NCI-H1436 treated with DMSO at 0.1 percent for 48 hours (cell line): ENCODE data around the gene CTRL.

Source experiments
- DNase-seq: peaks from one replicate; lab custom pipeline; 2025; lab: John Stamatoyannopoulos, UW

Gene CTRL

GRCh38 chr16:67962135-67962534 is 30.5 kb upstream of the CTRL start:
- no peak for DNase-seq

GRCh38 chr16:67961551-67961957 is 29.9 kb upstream of the CTRL start:
- no peak for DNase-seq

- no peak for DNase-seq
Observed at GRCh38 chr16:67959536-67960329, 28.1 kb upstream of the CTRL start.

- no peak for DNase-seq
Observed at GRCh38 chr16:67957622-67958021, 26.0 kb upstream of the CTRL start.

GRCh38 chr16:67954421-67955196 is 22.9 kb upstream of the CTRL start:
- DNase-seq, result no peak

GRCh38 chr16:67953641-67954375 is 22.1 kb upstream of the CTRL start:
- no peak for DNase-seq

- DNase-seq, result no peak
Observed at GRCh38 chr16:67951485-67951884, 19.8 kb upstream of the CTRL start.

- DNase-seq, result no peak
Observed at GRCh38 chr16:67950335-67950843, 18.7 kb upstream of the CTRL start.

GRCh38 chr16:67949645-67950044 is 18.0 kb upstream of the CTRL start:
- no peak for DNase-seq

- no peak for DNase-seq
Observed at GRCh38 chr16:67948015-67948414, 16.4 kb upstream of the CTRL start.

- DNase-seq, result no peak
Observed at GRCh38 chr16:67946966-67947558, 15.4 kb upstream of the CTRL start.

GRCh38 chr16:67946128-67946569 is 14.5 kb upstream of the CTRL start:
- DNase-seq, result no peak

- DNase-seq, result no peak
Observed at GRCh38 chr16:67945392-67945933, 13.8 kb upstream of the CTRL start.

- no peak for DNase-seq
Observed at GRCh38 chr16:67944690-67945391, 13.2 kb upstream of the CTRL start.

- no peak for DNase-seq
Observed at GRCh38 chr16:67943619-67944504, 12.2 kb upstream of the CTRL start, which contains the start of gene LCAT. Gene LCAT (minus strand): TSS chr16:67944120. CDS start chr16:67944101, 19 bp downstream.

- no peak for DNase-seq
Observed at GRCh38 chr16:67943256-67943618, 11.6 kb upstream of the CTRL start.

GRCh38 chr16:67942510-67943255 is 11.0 kb upstream of the CTRL start:
- no peak for DNase-seq

GRCh38 chr16:67942200-67942509 is 10.5 kb upstream of the CTRL start:
- no peak for DNase-seq

GRCh38 chr16:67941469-67942199 is 10.0 kb upstream of the CTRL start:
- no peak for DNase-seq
